HepG2 (cell line): ENCODE results near the gene PXYLP1. TPM values are rescaled to one million over a fixed set of nuclear protein-coding genes. Genes with fewer than 3 reads are reported as not detected.

Experiments
- ASH2L ChIP-seq: fragments of 300-600, 200-600 bp; sonication (generic); IDR thresholded peaks from 2 replicates; pipeline ENCODE4 v1.7.0; 2017; ENCODE audit warnings: low read depth, mild to moderate bottlenecking, moderate library complexity, mixed read lengths, low read length; ENCODE audit not compliant: insufficient read length
- ATF2 ChIP-seq: sonication (generic); formaldehyde crosslinking; IDR thresholded peaks from 2 replicates; pipeline ENCODE4 v1.4.0; 2020; ENCODE audit warnings: missing genetic modification reagents
- CENPT ChIP-seq: sonication (generic); formaldehyde crosslinking; IDR thresholded peaks from 2 replicates; pipeline ENCODE4 v1.8.0; 2022; ENCODE audit warnings: low read depth, mild to moderate bottlenecking, moderate library complexity, missing genetic modification reagents
- FOXK1 ChIP-seq: sonication (generic); formaldehyde crosslinking; IDR thresholded peaks from 2 replicates; pipeline ENCODE4 v1.4.0; 2020; ENCODE audit warnings: low read depth, missing genetic modification reagents, borderline replicate concordance
- HCFC1 ChIP-seq: fragments of 150-350 bp; IDR thresholded peaks from 2 replicates; pipeline ENCODE4 v1.6.1; 2014; ENCODE audit warnings: low read depth, low read length
- HNF1B ChIP-seq: sonication (generic); formaldehyde crosslinking; IDR thresholded peaks from 2 replicates; pipeline ENCODE4 v1.5.1; 2020; ENCODE audit warnings: mild to moderate bottlenecking, moderate library complexity, missing genetic modification reagents
- MAX ChIP-seq: IDR thresholded peaks from 2 replicates; pipeline ENCODE4 v1.6.1; 2012; ENCODE audit warnings: inconsistent platforms
- MBNL3 ChIP-seq: fragments of 250-450 bp; sonication (Bioruptor Pico); conservative IDR thresholded peaks from 2 replicates; pipeline ENCODE4 v1.8.0; 2022; ENCODE audit warnings: mild to moderate bottlenecking, inconsistent platforms
- PHB2 ChIP-seq: fragments of 450-650 bp; IDR thresholded peaks from 2 replicates; pipeline ENCODE4 v1.6.1; 2018; ENCODE audit not compliant: partially characterized antibody
- RFX1 ChIP-seq: fragments of 450-650 bp; IDR thresholded peaks from 2 replicates; pipeline ENCODE4 v1.6.1; 2017
- SMYD3 ChIP-seq: sonication (generic); formaldehyde crosslinking; IDR thresholded peaks from 2 replicates; pipeline ENCODE4 v1.8.1; 2023; ENCODE audit warnings: mild to moderate bottlenecking, missing genetic modification reagents
- SP2 ChIP-seq: sonication (generic); formaldehyde crosslinking; IDR thresholded peaks from 2 replicates; pipeline ENCODE4 v1.5.1; 2020; ENCODE audit warnings: mild to moderate bottlenecking, missing genetic modification reagents
- ZNF331 ChIP-seq: sonication (generic); formaldehyde crosslinking; IDR thresholded peaks from 2 replicates; pipeline ENCODE4 v1.4.0; 2020; ENCODE audit warnings: missing genetic modification reagents
- ZNF609 ChIP-seq: sonication (generic); formaldehyde crosslinking; IDR thresholded peaks from 2 replicates; pipeline ENCODE4 v1.4.0; 2020; ENCODE audit warnings: mild to moderate bottlenecking, missing genetic modification reagents, borderline replicate concordance
- ZNF780A ChIP-seq: sonication (generic); formaldehyde crosslinking; IDR thresholded peaks from 2 replicates; pipeline ENCODE4 v1.8.0; 2022; ENCODE audit warnings: mild to moderate bottlenecking, missing genetic modification reagents, moderate library complexity
- ZNF788 ChIP-seq: sonication (generic); formaldehyde crosslinking; IDR thresholded peaks from 2 replicates; pipeline ENCODE4 v1.5.0; 2020; ENCODE audit warnings: mild to moderate bottlenecking, missing genetic modification reagents, borderline replicate concordance
- polyA plus RNA-seq, 8 experiments: library from polyadenylated mRNA; depleted of rRNA in 3 of 8; stranded (reverse) in 7 of 8; unstranded in 1 of 8; fragments of >200 nt; fragmentation: Illumina TruSeq in 4 of 8; extraction: Trizol in 4 of 8; gene quantifications; 2 replicates each; pipeline versions ENCODE4 v1.2.1 to v1.2.3, GENCODE V29; 2011 to 2016; ENCODE audit warnings: low read depth in 4 of 8, missing spikeins in 1 of 8, mixed read lengths in 1 of 8; ENCODE audit not compliant: insufficient read depth in 1 of 8
- total RNA-seq, 5 experiments: library from RNA; depleted of rRNA; stranded (reverse); fragments of >200 nt; fragmentation: Illumina TruSeq; extraction: Trizol; gene quantifications; 2 replicates each; pipeline ENCODE4 v1.2.3, GENCODE V29; 2016; ENCODE audit warnings: low read depth in 1 of 5
- TF ChIP-seq, protein P1 (sequence below): sonication (generic); formaldehyde crosslinking; IDR thresholded peaks from 2 replicates; pipeline ENCODE4 v1.4.0; 2020; ENCODE audit warnings: missing genetic modification reagents, borderline replicate concordance
- TF ChIP-seq, protein P2 (sequence below): IDR thresholded peaks from 2 replicates; pipeline ENCODE4 v1.6.1; 2016; ENCODE audit warnings: mild to moderate bottlenecking

Gene PXYLP1
- total and polyA plus RNA-seq, 2 of the 13 experiments (the other 11 are each of a cell fraction or from before 2014, with no cell fraction given), result 4.9 to 8.1 TPM

- TF ChIP-seq, protein P1, sequence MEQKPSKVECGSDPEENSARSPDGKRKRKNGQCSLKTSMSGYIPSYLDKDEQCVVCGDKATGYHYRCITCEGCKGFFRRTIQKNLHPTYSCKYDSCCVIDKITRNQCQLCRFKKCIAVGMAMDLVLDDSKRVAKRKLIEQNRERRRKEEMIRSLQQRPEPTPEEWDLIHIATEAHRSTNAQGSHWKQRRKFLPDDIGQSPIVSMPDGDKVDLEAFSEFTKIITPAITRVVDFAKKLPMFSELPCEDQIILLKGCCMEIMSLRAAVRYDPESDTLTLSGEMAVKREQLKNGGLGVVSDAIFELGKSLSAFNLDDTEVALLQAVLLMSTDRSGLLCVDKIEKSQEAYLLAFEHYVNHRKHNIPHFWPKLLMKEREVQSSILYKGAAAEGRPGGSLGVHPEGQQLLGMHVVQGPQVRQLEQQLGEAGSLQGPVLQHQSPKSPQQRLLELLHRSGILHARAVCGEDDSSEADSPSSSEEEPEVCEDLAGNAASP (CRISPR knock-in tag), result peak; percentile 70; the same call in 1 of the 2 replicates
- peak; percentile 53; the same call in 1 of the 2 replicates for TF ChIP-seq FOXK1 (CRISPR knock-in tag)
- TF ChIP-seq ATF2, result 0 out of 2 replicates have a peak, but pooled peaks have one; percentile 29
- TF ChIP-seq PHB2, result no peak
- no peak for TF ChIP-seq CENPT (CRISPR knock-in tag)
- TF ChIP-seq RFX1, result no peak
- peak; percentile 51; the same call in 1 of the 2 replicates for TF ChIP-seq HNF1B (CRISPR knock-in tag)
- TF ChIP-seq HCFC1, result peak; percentile 20; the same call in 1 of the 2 replicates
- TF ChIP-seq MAX, result peak; percentile 99
- no peak for TF ChIP-seq MBNL3 (CRISPR knock-in tag)
- TF ChIP-seq ZNF788 (CRISPR knock-in tag), result peak; percentile 38; the same call in 1 of the 2 replicates
- no peak for TF ChIP-seq ASH2L
- TF ChIP-seq SP2 (CRISPR knock-in tag), result no peak
- peak; percentile 40; the same call in 1 of the 2 replicates for TF ChIP-seq ZNF780A
- 0 out of 2 replicates have a peak, but pooled peaks have one; percentile 31 for TF ChIP-seq SMYD3 (CRISPR knock-in tag)
- TF ChIP-seq ZNF609 (CRISPR knock-in tag), result no peak; the same call in 1 of the 2 replicates
- TF ChIP-seq, protein P2, sequence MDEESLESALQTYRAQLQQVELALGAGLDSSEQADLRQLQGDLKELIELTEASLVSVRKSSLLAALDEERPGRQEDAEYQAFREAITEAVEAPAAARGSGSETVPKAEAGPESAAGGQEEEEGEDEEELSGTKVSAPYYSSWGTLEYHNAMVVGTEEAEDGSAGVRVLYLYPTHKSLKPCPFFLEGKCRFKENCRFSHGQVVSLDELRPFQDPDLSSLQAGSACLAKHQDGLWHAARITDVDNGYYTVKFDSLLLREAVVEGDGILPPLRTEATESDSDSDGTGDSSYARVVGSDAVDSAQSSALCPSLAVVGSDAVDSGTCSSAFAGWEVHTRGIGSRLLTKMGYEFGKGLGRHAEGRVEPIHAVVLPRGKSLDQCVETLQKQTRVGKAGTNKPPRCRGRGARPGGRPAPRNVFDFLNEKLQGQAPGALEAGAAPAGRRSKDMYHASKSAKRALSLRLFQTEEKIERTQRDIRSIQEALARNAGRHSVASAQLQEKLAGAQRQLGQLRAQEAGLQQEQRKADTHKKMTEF (CRISPR knock-in tag), result 0 out of 2 replicates have a peak, but pooled peaks have one; percentile 63
- TF ChIP-seq ZNF331 (CRISPR knock-in tag), result peak; percentile 59; the same call in 1 of the 2 replicates
Measured at GRCh38 chr3:141308588-141309218, 77.1 kb downstream of the PXYLP1 start (continued).
